Chondrocyte (in vitro differentiated cells): Measurements from ENCODE around the gene DLG2. TPM values are rescaled to one million over a fixed set of nuclear protein-coding genes. Genes with fewer than 3 reads are reported as not detected.
"Not testable (repeated sequence)": the region's sequence is repeated elsewhere in the genome, so short reads cannot be mapped to it uniquely, and the experiment has no call there.

Source experiments
- DNase-seq: peaks from one replicate; pipeline ENCODE4 v3.0.0; 2021; ENCODE audit warnings: mixed read lengths, low spot score
- H3K27ac Mint-ChIP-seq: one replicate; pipeline ENCODE4 v1.8.0; 2021; ENCODE audit warnings: mild to moderate bottlenecking, moderate library complexity, mixed read lengths; ENCODE audit not compliant: unreplicated experiment
- H3K27me3 Mint-ChIP-seq: 2 replicates; pipeline ENCODE4 v1.8.0; 2021; ENCODE audit warnings: low read depth, mixed read lengths
- H3K36me3 Mint-ChIP-seq: 2 replicates; pipeline ENCODE4 v1.8.0; 2021; ENCODE audit warnings: low read depth, mixed read lengths
- H3K4me1 Mint-ChIP-seq: 2 replicates; pipeline ENCODE4 v1.8.0; 2021; ENCODE audit warnings: low read depth, mild to moderate bottlenecking, mixed read lengths
- H3K4me3 Mint-ChIP-seq: one replicate; pipeline ENCODE4 v1.8.0; 2021; ENCODE audit warnings: mild to moderate bottlenecking, moderate library complexity, mixed read lengths; ENCODE audit not compliant: unreplicated experiment
- H3K9me3 Mint-ChIP-seq: 2 replicates; pipeline ENCODE4 v1.8.0; 2021; ENCODE audit warnings: low read depth, mixed read lengths
- total RNA-seq: library from RNA; stranded (reverse); gene quantifications from 3 replicates; pipeline ENCODE4 v1.2.1, GENCODE V29; 2021
- TF ChIP-seq, protein P1 (sequence below): fragments of 200-600 bp; sonication (generic); IDR thresholded peaks from 2 replicates; pipeline ENCODE4 v1.5.0; 2021; ENCODE audit warnings: antibody characterized with exemption, mild to moderate bottlenecking, moderate library complexity

DLG2 gene
- total RNA-seq, 1 donor from 2014 or later = 1.3 TPM

- H3K27me3 Mint-ChIP-seq = no peaks in the 10 kb centered on the region
- no peaks in the 10 kb centered on the region for H3K36me3 Mint-ChIP-seq
- no peak overlapping the region for H3K27ac Mint-ChIP-seq
- DNase-seq = no peak
- no peak overlapping the region for H3K4me3 Mint-ChIP-seq
- peaks cover 58% of the 10 kb centered on the region for H3K9me3 Mint-ChIP-seq
- H3K4me1 Mint-ChIP-seq = no peaks in the 10 kb centered on the region
- TF ChIP-seq, protein P1, sequence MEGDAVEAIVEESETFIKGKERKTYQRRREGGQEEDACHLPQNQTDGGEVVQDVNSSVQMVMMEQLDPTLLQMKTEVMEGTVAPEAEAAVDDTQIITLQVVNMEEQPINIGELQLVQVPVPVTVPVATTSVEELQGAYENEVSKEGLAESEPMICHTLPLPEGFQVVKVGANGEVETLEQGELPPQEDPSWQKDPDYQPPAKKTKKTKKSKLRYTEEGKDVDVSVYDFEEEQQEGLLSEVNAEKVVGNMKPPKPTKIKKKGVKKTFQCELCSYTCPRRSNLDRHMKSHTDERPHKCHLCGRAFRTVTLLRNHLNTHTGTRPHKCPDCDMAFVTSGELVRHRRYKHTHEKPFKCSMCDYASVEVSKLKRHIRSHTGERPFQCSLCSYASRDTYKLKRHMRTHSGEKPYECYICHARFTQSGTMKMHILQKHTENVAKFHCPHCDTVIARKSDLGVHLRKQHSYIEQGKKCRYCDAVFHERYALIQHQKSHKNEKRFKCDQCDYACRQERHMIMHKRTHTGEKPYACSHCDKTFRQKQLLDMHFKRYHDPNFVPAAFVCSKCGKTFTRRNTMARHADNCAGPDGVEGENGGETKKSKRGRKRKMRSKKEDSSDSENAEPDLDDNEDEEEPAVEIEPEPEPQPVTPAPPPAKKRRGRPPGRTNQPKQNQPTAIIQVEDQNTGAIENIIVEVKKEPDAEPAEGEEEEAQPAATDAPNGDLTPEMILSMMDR = no peak
Observed at GRCh38 chr11:85414175-85414574, 213.0 kb downstream of the DLG2 start.

GRCh38 chr11:85407648-85408047 lies 219.5 kb downstream of the DLG2 start:
- no peaks in the 10 kb centered on the region for H3K27me3 Mint-ChIP-seq
- H3K4me1 Mint-ChIP-seq = no peaks in the 10 kb centered on the region
- no peak overlapping the region for H3K4me3 Mint-ChIP-seq
- H3K27ac Mint-ChIP-seq = no peak overlapping the region
- H3K36me3 Mint-ChIP-seq = no peaks in the 10 kb centered on the region
- DNase-seq = no peak
- peaks cover 5% of the 10 kb centered on the region for H3K9me3 Mint-ChIP-seq
- TF ChIP-seq, protein P1 = no peak

DNA sequence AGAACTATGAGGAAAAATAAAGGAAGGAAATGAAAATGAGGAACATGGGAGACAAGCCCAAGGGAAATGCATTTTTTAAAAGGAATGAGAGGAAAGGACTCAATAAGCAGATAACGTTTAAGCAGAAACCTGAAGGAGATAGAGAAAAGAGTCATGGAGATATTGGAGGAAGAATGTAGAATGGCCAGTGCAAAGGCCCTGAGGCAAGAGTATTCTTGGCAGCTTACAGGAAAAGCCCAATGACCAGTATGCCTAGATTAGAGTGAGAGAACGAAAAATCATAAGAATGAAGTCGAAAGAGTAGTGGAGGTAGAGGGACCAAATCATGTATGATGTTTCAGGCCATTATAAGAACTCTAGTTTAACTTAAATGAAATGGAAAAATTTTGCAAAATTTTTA lies 220.3 kb downstream of the DLG2 start:
- Mint-ChIP-seq H3K9me3 (peaks cover 12% of the 10 kb centered on the region), H3K36me3 (no peaks in the 10 kb centered on the region), H3K27ac (no peak overlapping the region), H3K4me3 (no peak overlapping the region), H3K27me3 (no peaks in the 10 kb centered on the region), H3K4me1 (no peaks in the 10 kb centered on the region)
- DNase-seq = no peak
- TF ChIP-seq, protein P1 = no peak

DNA sequence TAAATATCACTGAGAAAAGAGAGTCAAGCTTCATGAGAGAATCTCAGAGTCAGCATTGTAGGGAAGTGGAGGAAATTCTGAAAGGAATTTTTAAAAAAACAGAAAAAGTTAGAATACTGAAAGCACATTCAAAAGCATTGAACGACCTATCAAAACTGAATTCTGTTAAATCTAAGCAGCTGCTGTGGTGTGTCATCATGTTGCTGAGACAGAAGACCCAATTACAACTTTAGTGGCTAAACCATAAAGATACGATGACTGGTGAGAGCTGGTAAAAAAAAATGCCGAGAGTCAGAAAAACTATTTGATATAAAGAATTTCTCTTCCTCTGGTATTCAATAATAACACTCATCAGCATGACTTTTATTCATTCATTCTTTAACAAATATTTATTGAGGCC lies 220.8 kb downstream of the DLG2 start:
- Mint-ChIP-seq H3K4me1 (no peaks in the 10 kb centered on the region), H3K4me3 (no peak overlapping the region), H3K9me3 (peaks cover 15% of the 10 kb centered on the region), H3K27me3 (no peaks in the 10 kb centered on the region), H3K36me3 (no peaks in the 10 kb centered on the region), H3K27ac (no peak overlapping the region)
- DNase-seq = no peak
- TF ChIP-seq, protein P1 = no peak

DNA sequence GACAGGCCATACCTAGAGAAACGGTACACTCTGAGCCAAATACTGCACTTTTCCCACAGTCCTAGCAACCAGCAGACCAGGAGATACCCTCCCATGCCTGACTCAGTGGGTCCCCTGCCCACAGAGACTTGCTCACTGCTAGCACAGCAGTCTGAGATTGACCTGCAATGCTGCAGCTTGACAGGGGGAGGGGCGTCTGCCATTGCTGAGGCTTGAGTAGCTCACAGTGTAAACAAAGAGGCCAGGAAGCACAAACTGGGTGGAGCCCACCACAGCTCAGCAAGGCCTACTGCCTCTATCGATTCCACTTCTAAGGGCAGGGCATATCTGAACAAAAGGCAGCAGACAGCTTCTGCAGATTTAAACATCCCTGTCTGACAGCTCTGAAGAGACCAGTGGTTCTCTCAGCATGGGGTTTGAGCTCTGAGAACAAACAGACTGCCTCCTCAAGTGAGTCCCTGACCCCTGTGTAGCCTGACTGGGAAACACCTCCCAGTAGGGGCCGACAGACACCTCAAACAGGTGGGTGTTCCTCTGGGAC lies 231.6 kb downstream of the DLG2 start:
- not testable (repeated sequence) for H3K4me3 Mint-ChIP-seq, H3K36me3 Mint-ChIP-seq, H3K27me3 Mint-ChIP-seq, DNase-seq, H3K27ac Mint-ChIP-seq, H3K4me1 Mint-ChIP-seq
- H3K9me3 Mint-ChIP-seq = peaks cover 28% of the 10 kb centered on the region

- H3K9me3 Mint-ChIP-seq = peaks cover 30% of the 10 kb centered on the region
- DNase-seq = no peak
- H3K4me3 Mint-ChIP-seq = no peak overlapping the region
- H3K36me3 Mint-ChIP-seq = no peaks in the 10 kb centered on the region
- peaks cover 6% of the 10 kb centered on the region for H3K27me3 Mint-ChIP-seq
- no peaks in the 10 kb centered on the region for H3K4me1 Mint-ChIP-seq
- no peak overlapping the region for H3K27ac Mint-ChIP-seq
- TF ChIP-seq, protein P1 = no peak
Observed at GRCh38 chr11:85394283-85394682, 232.9 kb downstream of the DLG2 start.
